ENCODE measurements around the gene CDC42BPA.

The CDC42BPA gene

GRCh38 chr1:227303662-227304061, 14.6 kb downstream of the CDC42BPA start:
- no peak for ATAC-seq
- TF ChIP-seq OSR1 (CRISPR knock-in tag; IDR thresholded peaks at IDR 0.05) (no peak), POU6F1 (CRISPR knock-in tag; IDR thresholded peaks at IDR 0.05; ENCODE audit: borderline replicate concordance, low read depth) (no peak), PPARA (CRISPR knock-in tag; IDR thresholded peaks at IDR 0.05; ENCODE audit: borderline replicate concordance) (no peak), ISL1 (CRISPR knock-in tag; IDR thresholded peaks at IDR 0.05) (no peak), ZNF8 (CRISPR knock-in tag; IDR thresholded peaks at IDR 0.05) (no peak), TCF4 (CRISPR knock-in tag; IDR thresholded peaks at IDR 0.05; ENCODE audit: borderline replicate concordance) (no peak), ESRRG (CRISPR knock-in tag; IDR thresholded peaks at IDR 0.05) (no peak), ARNTL (CRISPR knock-in tag; IDR thresholded peaks at IDR 0.05; ENCODE audit: borderline replicate concordance, low read depth) (no peak), CSDC2 (CRISPR knock-in tag; IDR thresholded peaks at IDR 0.05) (no peak), RARB (CRISPR knock-in tag; IDR thresholded peaks at IDR 0.05) (no peak), ZNF565 (CRISPR knock-in tag; conservative IDR thresholded peaks at IDR 0.05; ENCODE audit: low read depth) (no peak), ZFP3 (CRISPR knock-in tag; IDR thresholded peaks at IDR 0.05) (no peak), ZC3H10 (CRISPR knock-in tag; IDR thresholded peaks at IDR 0.05) (no peak), SNAI2 (CRISPR knock-in tag; IDR thresholded peaks at IDR 0.05) (no peak), TSHZ2 (CRISPR knock-in tag; IDR thresholded peaks at IDR 0.05) (no peak), ZFP30 (CRISPR knock-in tag; IDR thresholded peaks at IDR 0.05) (no peak), TOX (CRISPR knock-in tag; IDR thresholded peaks at IDR 0.05; ENCODE audit: borderline replicate concordance) (no peak), ZNF70 (CRISPR knock-in tag; IDR thresholded peaks at IDR 0.05) (no peak)
- TF ChIP-seq, protein P1, sequence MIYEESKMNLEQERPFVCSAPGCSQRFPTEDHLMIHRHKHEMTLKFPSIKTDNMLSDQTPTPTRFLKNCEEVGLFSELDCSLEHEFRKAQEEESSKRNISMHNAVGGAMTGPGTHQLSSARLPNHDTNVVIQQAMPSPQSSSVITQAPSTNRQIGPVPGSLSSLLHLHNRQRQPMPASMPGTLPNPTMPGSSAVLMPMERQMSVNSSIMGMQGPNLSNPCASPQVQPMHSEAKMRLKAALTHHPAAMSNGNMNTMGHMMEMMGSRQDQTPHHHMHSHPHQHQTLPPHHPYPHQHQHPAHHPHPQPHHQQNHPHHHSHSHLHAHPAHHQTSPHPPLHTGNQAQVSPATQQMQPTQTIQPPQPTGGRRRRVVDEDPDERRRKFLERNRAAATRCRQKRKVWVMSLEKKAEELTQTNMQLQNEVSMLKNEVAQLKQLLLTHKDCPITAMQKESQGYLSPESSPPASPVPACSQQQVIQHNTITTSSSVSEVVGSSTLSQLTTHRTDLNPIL (CRISPR knock-in tag; IDR thresholded peaks at IDR 0.05; ENCODE audit: low read depth) = no peak
- TF ChIP-seq, protein P2, sequence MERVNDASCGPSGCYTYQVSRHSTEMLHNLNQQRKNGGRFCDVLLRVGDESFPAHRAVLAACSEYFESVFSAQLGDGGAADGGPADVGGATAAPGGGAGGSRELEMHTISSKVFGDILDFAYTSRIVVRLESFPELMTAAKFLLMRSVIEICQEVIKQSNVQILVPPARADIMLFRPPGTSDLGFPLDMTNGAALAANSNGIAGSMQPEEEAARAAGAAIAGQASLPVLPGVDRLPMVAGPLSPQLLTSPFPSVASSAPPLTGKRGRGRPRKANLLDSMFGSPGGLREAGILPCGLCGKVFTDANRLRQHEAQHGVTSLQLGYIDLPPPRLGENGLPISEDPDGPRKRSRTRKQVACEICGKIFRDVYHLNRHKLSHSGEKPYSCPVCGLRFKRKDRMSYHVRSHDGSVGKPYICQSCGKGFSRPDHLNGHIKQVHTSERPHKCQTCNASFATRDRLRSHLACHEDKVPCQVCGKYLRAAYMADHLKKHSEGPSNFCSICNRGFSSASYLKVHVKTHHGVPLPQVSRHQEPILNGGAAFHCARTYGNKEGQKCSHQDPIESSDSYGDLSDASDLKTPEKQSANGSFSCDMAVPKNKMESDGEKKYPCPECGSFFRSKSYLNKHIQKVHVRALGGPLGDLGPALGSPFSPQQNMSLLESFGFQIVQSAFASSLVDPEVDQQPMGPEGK (CRISPR knock-in tag; IDR thresholded peaks at IDR 0.05; ENCODE audit: borderline replicate concordance) = no peak

DNA sequence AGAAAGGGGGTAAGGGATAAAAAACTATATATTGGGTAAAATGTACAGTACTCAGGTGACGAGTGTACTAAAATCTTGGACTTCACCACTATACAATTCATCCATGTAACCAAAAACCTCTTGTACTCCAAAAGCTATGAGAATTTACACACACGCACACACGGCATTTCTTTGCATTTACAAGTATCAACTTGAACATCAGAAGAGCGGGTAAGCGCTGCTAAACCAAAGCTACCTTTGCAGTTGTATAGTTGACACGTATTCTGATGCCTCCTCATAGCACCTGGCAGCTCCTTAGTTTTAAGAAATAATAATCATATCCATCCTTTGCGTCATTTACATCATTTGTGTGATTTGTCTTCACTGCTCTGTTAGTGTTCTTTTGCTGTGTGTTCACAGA, 17.6 kb downstream of the CDC42BPA start:
- ATAC-seq = no peak

GRCh38 chr1:227299688-227300087, 18.6 kb downstream of the CDC42BPA start:
- ATAC-seq = no peak
- TF ChIP-seq ZFP3 (CRISPR knock-in tag; IDR thresholded peaks at IDR 0.05) (no peak), TSHZ2 (CRISPR knock-in tag; IDR thresholded peaks at IDR 0.05) (no peak), CSRNP3 (CRISPR knock-in tag; IDR thresholded peaks at IDR 0.05) (no peak), TOX (CRISPR knock-in tag; IDR thresholded peaks at IDR 0.05; ENCODE audit: borderline replicate concordance) (no peak)

More for the DNA sequence above, 17.6 kb downstream of the CDC42BPA start:
- TF ChIP-seq BACH2 (CRISPR knock-in tag; IDR thresholded peaks at IDR 0.05; ENCODE audit: borderline replicate concordance) (no peak), ZFP30 (CRISPR knock-in tag; IDR thresholded peaks at IDR 0.05) (no peak)
